ENCODE data around the gene ANKZF1.

Gene ANKZF1

DNA sequence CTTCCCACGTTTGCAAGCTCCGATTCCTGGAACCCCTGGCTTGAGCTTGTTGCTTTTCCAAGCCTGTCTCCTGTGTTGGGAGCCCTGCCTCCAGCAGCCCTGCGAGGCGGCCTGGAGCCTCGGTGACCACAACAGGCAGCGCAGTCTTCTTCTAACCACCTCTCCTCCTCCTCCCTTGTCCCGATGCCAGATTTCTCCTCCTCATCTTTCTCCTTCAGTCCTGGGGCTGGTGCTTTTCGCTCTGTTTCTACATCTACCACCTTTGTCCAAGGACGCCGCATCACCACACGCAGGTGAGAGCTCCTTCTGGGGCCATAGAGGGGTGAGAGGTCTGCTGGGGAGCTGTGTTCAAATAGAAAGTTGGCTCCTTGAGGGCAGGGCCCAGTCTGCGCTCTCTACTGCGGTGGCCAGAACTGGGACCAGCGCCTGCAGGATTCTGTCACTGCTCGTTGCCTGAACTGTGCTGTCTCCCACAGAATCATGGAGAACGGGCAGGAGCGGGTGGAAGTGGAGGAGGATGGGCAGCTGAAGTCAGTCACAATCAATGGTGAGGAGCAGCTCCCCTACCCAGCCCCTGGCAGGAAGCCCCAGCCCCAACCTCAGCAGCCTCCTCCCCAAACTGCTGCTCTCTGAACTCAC, 53.5 kb downstream of the ANKZF1 start:
- DNase-seq, result no peak

DNA sequence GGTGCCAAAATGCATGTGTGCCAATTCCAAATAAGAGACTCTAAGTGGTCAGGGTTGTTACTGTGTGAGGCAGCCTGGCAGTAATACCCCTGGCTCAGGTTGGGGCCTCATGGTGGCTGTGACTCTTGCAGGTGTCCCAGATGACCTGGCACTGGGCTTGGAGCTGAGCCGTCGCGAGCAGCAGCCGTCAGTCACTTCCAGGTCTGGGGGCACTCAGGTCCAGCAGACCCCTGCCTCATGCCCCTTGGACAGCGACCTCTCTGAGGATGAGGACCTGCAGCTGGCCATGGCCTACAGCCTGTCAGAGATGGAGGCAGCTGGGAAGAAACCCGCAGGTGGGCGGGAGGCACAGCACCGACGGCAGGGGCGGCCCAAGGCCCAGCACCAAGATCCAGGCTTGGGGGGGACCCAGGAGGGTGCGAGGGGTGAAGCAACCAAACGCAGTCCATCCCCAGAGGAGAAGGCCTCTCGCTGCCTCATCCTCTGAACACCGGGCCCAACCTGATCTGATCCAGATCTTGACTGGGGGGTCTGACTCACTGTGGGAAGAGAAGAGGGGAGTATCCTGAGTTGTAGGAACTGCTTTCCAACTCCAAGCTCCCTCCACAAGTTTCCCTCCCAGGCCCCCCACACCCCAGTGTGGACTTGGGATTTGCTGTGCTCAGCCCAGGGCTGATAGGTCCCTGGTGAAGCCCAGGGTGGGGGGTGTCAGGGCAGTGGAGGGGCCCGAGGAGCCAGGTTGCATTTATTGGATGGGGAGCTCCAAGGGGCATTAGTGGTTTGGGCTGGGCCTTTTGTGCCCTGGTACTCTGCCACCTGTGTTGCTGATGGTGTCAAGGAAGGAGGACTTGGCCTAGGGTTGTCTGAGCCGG, 55.1 kb downstream of the ANKZF1 start:
- no peak for DNase-seq

DNA sequence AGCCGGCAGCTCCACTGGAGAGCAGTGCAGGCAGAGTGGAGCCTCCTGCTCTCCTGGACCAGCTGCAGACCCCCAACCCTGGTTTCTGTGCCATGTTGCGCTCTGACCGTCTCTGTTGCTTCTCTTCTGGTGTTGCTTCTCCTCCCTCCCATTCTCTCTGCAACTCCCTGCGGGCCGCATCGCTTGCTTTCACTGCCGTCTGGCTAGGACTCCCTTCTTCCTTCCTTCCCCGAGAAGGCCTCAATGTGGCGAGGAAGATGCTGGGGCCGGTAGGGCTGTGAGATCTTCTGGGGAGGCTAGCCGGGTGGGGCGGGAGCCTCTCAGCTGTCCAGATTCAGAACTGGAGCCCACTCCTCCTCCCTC, 55.7 kb downstream of the ANKZF1 start:
- no peak for DNase-seq

DNA sequence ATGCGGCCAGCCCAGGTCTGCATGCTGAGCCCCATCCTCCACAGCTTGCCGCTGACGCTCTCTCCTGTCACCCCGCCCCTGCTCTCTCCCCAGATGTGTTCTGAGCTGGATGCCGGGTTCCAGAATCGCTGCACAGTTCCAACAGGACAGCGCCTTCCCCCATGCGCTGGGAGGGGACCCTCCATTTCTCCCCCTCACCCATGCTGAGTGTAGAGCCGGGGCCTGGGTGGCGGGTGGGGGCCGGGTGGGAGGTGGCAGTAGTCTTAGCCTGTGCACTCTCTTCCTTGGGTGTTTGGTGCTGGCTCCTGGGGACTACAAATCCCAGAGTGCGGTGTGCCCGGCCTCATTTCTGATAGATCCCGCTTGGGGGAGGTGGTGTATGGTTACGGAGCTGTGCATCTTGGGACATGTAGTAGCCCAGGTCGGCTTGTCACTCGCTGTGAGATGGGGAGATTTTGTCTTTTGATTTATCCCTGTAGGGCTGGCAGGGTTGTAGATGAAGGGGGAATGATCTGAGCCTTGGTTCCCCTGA, 56.4 kb downstream of the ANKZF1 start:
- no peak for DNase-seq
